K562 (cell line): ENCODE measurements around the gene PPP1R9B. TPM values are rescaled to one million over a fixed set of nuclear protein-coding genes. Genes with fewer than 3 reads are reported as not detected.

ENCODE experiments used
- ASH1L ChIP-seq: fragments of 450-650 bp; IDR thresholded peaks from 2 replicates; pipeline ENCODE4 v1.6.1; 2018; ENCODE audit warnings: borderline replicate concordance, mild to moderate bottlenecking, low read depth; ENCODE audit not compliant: partially characterized antibody
- BRF2 ChIP-seq: IDR thresholded peaks from 3 replicates; pipeline ENCODE4 v1.6.1; 2011; ENCODE audit warnings: borderline replicate concordance, mild to moderate bottlenecking; ENCODE audit not compliant: insufficient read length, insufficient read depth
- FOXJ3 ChIP-seq: sonication (generic); formaldehyde crosslinking; IDR thresholded peaks from 2 replicates; pipeline ENCODE4 v1.4.0; 2020; ENCODE audit warnings: mild to moderate bottlenecking, missing genetic modification reagents
- GABPB2 ChIP-seq: fragments of 250-450 bp; sonication (Bioruptor Pico); conservative IDR thresholded peaks from 2 replicates; pipeline ENCODE4 v1.5.1; 2021; ENCODE audit warnings: mild to moderate bottlenecking
- IFI16 ChIP-seq: fragments of 250-450 bp; sonication (Bioruptor Pico); IDR thresholded peaks from 2 replicates; pipeline ENCODE4 v2.1.2; 2022; ENCODE audit warnings: mild to moderate bottlenecking, inconsistent platforms
- IRF1 ChIP-seq: sonication (generic); formaldehyde crosslinking; IDR thresholded peaks from 2 replicates; pipeline ENCODE4 v1.8.0; 2022; ENCODE audit warnings: missing genetic modification reagents, mild to moderate bottlenecking, borderline replicate concordance
- L3MBTL2 ChIP-seq: fragments of 450-650 bp; IDR thresholded peaks from 2 replicates; pipeline ENCODE4 v1.6.1; 2016; ENCODE audit warnings: mild to moderate bottlenecking, moderate library complexity
- MTA1 ChIP-seq: fragments of 450-650 bp; IDR thresholded peaks from 2 replicates; pipeline ENCODE4 v1.6.1; 2017; ENCODE audit warnings: borderline replicate concordance
- NFRKB ChIP-seq: fragments of 450-650 bp; IDR thresholded peaks from 2 replicates; pipeline ENCODE4 v1.6.1; 2016; ENCODE audit warnings: low read depth
- POLR2G ChIP-seq: fragments of 200-400 bp; formaldehyde crosslinking; IDR thresholded peaks from 2 replicates; pipeline ENCODE4 v1.6.1; 2017; ENCODE audit warnings: low read depth, mild to moderate bottlenecking, antibody characterized with exemption, low read length, moderate library complexity
- STAG1 ChIP-seq: sonication (generic); formaldehyde crosslinking; IDR thresholded peaks from 2 replicates; pipeline ENCODE4 v1.5.0; 2020; ENCODE audit warnings: missing genetic modification reagents, borderline replicate concordance
- TEAD2 ChIP-seq: fragments of 450-650 bp; IDR thresholded peaks from 2 replicates; pipeline ENCODE4 v1.6.1; 2016; ENCODE audit warnings: missing genetic modification characterization, control low read depth, missing compliant biosample characterization
- THRA ChIP-seq: fragments of 450-650 bp; IDR thresholded peaks from 2 replicates; pipeline ENCODE4 v1.6.1; 2017; ENCODE audit warnings: mild to moderate bottlenecking, moderate library complexity
- TRIM28 ChIP-seq: fragments of 450-650 bp; IDR thresholded peaks from 2 replicates; pipeline ENCODE4 v1.6.1; 2017
- ZFX ChIP-seq: sonication (generic); formaldehyde crosslinking; IDR thresholded peaks from 2 replicates; pipeline ENCODE4 v1.8.0; 2022; ENCODE audit warnings: mild to moderate bottlenecking, missing genetic modification reagents, moderate library complexity
- ZHX1 ChIP-seq: fragments of 150-350 bp; conservative IDR thresholded peaks from 2 replicates; pipeline ENCODE4 v1.6.1; 2014; ENCODE audit warnings: low read length
- ZNF395 ChIP-seq: fragments of 200-800 bp; sonication (Bioruptor generic); IDR thresholded peaks from 2 replicates; pipeline ENCODE4 v1.6.1; 2017; ENCODE audit warnings: missing genetic modification characterization, missing compliant biosample characterization
- ZSCAN29 ChIP-seq: fragments of 450-650 bp; IDR thresholded peaks from 2 replicates; pipeline ENCODE4 v1.6.1; 2017
- polyA plus RNA-seq, 8 experiments: library from polyadenylated mRNA; depleted of rRNA in 4 of 8; stranded (reverse) in 5 of 8; unstranded in 3 of 8; fragments of >200 nt; fragmentation: Nextera tagmentation in 2 of 8; fragmentation: Illumina TruSeq in 1 of 8; extraction: Ambion mirVana in 2 of 8; extraction: Trizol in 1 of 8; gene quantifications; 2 replicates each; pipeline versions ENCODE4 v1.2.1 to v1.2.3, GENCODE V29; 2011 to 2014; ENCODE audit warnings: inconsistent platforms in 1 of 8, missing spikeins in 1 of 8
- total RNA-seq, 7 experiments: library from RNA; depleted of rRNA in 6 of 7; stranded (reverse); fragments of >200 nt in 6 of 7; fragmentation: Illumina TruSeq in 2 of 7; extraction: Trizol in 2 of 7; gene quantifications; 2 replicates each; pipeline versions ENCODE4 v1.2.1 to v1.2.3, GENCODE V29; 2011 to 2021; ENCODE audit warnings: low replicate concordance in 1 of 7

The PPP1R9B gene
- total and polyA plus RNA-seq, 9 of the 15 experiments (the other 6 are each of a cell fraction or from before 2014, with no cell fraction given): 0.10 to 63.5 (median 24.7) TPM

- peak; percentile 29; the same call in 1 of the 2 replicates for TF ChIP-seq ZFX (CRISPR knock-in tag)
- no peak for TF ChIP-seq FOXJ3 (CRISPR knock-in tag)
- TF ChIP-seq GABPB2: no peak
- TF ChIP-seq IRF1 (CRISPR knock-in tag): no peak
- peak; percentile 95 for TF ChIP-seq L3MBTL2
- TF ChIP-seq BRF2: no peak
- TF ChIP-seq MTA1: no peak
- no peak for TF ChIP-seq TRIM28
- no peak for TF ChIP-seq STAG1 (CRISPR knock-in tag)
- TF ChIP-seq NFRKB: no peak
- peak; percentile 81 for TF ChIP-seq ASH1L
- no peak for TF ChIP-seq TEAD2 (tag)
- TF ChIP-seq IFI16 (CRISPR knock-in tag): no peak
- no peak for TF ChIP-seq ZHX1
- no peak for TF ChIP-seq POLR2G
- TF ChIP-seq THRA: no peak
- TF ChIP-seq ZNF395 (CRISPR knock-in tag): no peak
- no peak for TF ChIP-seq ZSCAN29
These were observed 55.5 kb downstream of the PPP1R9B start, which contains the start of gene PDK2 (continued) for GRCh38 chr17:50094753-50095619.
